Colon (tissue), 2 donors: Measurements from ENCODE around the gene PKIB.
"Not testable (repeated sequence)": the region's sequence is repeated elsewhere in the genome, so short reads cannot be mapped to it uniquely, and the experiment has no call there.

ENCODE experiments used
- FAIRE-seq: peaks from 2 replicates; lab custom pipeline; 2012; peaks lifted over from hg19 to GRCh38; lab: Jason Lieb, UNC
- donor health status: control.
- donor health status: control.

Gene PKIB

DNA sequence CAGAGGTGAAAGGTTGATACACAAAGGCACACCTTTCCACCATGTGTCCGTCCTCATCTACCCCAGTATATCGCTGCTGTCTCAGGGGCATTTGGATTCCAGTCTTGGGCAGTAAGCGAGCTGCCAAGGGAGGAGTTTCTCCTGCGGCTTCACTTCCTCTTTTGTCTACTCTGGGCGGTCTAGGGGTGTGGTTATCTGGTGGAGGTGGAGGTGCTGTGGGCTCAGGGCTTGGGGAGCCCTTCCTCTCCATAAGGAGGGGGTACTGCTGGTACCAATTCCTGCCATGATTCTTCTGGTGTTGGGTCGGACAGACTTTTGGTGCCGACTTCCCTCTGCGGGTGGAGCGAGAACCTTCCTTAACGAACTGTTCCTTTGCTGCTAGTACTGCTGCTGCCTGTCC lies 137.4 kb downstream of the PKIB start:
- no peak for FAIRE-seq

DNA sequence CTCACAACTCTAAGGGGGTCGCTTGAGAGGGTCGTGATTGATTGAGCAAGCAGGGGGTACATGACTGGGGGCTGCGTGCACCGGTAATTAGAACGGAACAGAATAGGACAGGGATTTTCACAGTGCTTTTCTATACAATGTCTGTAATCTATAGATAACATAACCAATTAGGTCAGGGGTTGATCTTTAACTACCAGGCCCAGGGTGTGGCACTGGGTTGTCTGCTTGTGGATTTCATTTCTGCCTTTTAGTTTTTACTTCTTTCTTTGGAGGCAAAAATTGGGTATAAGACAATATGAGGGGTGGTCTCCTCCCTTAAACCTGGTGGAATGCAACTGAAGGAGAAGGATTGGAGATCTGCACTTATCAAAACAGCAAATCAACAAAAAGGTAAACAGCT lies 138.7 kb downstream of the PKIB start:
- not testable (repeated sequence) for FAIRE-seq

DNA sequence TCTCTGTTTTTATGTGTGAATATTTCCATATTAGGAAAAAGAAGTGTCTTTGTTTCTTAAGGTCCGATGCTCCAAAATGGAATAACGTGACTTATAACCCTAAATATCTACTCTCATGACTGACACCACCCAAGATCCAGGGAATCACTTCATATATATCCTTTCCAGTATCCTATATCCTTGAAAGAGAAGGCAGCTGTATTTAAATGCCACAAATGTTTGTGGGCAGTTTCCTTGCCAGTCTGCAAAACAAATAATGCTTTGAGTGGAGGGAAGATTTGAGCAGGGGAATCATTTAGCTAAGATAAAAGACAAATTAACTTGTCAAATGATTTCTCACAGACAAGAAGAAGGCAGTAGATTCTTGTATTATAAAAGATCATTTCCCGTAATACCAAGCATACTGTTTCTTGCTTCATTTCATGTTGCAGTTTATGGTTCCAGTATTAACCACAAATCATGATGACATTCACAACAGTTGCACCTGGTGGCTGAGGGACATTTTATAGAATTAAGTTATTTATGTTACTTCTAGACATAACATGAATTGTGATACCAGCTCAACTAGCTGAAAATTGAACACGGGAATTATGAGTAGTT lies 139.3 kb downstream of the PKIB start:
- no peak for FAIRE-seq

DNA sequence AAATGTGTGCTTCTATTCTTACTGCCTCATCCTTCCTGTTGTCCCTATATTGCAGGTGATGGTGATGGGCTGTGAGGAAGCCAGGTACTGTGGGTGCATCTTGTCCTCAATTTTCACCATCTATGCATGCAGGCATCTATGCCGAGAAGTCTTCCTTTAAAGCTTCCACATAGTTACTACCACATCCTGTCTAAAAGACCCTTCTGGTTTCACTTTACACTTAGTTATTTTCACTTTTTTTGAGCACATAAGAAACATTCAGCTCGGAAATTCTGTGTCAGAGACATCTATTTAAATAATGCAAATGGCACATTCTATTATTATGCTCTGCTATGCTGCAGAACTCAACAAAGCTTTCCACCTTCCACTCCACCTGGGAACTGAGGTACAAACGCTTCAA lies 141.1 kb downstream of the PKIB start:
- FAIRE-seq = no peak

DNA sequence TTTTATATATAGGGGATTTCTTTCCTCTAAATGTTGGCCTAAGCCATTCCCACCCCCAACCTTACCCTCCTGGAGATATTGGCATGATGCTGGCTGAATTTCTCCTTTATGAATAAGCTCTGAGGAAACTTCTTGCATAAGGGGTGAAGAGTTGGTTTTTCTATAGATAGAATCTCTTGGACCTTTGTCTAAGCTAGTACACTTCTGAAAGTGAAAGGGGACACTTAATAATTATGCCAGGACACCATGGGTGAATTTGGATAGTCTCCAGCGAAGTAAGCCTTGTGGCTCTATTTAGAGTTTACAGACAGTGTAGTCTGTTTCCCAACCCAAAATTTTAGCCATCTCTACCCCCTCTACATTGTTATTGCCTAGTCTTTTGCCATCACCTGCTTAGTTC lies 142.3 kb downstream of the PKIB start:
- FAIRE-seq = no peak

DNA sequence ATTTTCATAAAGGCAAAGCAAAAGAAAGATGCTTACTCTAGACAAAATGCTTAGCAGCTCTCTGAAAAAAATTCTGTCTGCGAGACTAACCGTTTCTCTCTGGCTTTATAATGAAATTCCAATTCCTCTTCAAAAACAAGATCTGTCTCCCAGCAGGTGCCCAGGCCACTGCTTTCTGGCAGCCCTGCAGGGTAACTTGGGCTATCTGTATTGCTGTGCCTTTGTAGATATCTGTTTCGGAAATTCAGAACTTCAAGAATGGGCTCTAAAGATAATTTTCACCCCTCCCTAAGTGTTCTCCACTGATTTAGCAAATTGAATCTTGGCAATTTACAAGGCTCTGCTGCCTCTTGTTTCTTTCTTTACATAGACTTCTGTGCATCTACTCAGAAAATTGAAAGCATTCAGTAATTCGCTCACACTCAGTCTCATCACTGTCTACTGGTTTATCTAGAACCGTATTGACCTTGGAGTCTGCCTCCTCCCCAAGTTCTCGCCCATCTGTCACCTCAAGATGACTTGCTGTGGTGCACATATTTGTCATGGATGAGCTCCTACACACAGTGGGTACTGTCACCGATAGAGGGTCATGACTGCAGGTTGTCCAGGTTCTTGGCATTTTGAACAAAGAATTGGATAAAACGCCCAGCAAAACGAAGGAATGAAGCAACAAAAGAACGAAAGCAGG lies 142.9 kb downstream of the PKIB start:
- no peak for FAIRE-seq

DNA sequence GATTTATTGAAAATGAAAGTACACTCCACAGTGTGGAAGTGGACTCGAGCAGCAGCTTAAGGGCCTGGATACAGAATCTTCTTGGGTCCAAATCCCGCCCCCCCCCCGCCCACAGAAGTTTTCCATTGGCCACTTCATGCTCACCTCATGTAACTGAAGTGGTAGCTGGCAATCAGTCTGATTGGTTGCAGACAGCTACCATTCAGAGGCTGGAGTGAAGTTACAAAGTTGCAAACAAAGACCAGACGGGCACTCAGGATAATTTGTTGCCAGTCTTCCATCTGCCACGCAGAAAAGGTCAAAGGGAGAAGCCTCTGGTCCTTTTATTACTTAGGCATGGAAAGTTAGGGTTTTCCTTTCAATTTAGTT lies 143.5 kb downstream of the PKIB start:
- FAIRE-seq = no peak

DNA sequence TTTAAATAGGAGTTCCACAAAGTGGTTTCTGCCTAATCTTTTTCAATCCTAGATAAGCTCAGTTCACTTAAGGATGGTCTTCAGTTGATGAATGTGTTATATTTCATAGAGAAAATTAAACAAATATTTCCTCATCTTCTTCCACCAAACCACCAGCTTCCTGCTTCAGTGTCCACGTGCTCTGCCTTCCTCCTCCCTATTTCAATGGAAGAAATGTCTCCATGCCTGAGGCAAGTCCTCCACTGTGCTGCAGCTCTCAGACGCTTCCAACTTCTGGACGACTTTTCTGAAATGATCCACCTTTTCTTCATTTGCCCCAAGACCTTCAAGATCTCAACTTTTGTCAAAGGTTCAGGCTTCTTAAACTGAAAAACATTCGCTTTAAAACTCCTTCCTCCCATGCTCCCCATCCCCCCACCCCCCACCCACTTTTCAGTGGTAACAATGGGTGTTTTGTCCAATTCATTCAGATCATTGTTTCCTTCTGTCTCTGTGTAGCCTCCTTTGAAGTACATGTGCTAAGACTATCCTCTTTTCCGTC lies 144.1 kb downstream of the PKIB start:
- no peak for FAIRE-seq

DNA sequence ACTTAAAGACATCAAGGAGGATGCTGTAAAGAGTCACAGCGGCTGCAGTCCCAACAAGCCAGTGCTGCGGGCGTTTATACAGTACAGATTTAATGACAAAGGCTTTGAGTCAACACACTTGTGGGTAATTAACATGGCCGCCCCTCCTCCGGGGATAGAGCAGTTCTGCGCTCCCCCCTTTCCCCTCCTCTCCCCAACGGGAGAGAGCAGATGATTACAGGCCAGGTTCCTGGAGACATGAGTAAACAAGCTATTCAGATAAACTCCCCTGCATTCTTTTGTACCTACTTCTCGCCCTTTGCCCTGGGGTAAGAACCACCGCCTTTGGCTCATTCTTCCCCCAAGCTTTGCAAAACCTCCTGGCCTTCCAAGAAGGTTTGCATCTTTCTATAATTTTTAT lies 145.7 kb downstream of the PKIB start:
- FAIRE-seq = no peak

DNA sequence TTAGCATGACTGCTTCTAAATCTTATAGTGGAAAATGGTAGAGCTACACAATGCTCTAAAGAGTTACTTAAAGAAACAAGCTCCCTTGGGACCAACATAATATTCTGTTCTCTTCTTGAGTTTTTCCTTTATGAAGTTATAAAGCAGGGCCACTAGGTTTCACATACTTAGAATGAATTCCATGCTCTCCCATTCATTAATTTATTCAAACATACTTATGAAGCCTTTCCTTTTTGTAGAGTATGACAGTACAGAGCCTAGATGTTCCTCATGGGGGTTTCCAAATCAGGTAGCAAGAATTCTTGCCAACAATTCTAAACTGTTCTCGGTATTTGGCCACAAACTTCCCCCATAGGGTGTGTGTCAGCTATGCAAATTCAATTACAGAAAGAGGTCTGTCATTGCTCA lies 148.7 kb downstream of the PKIB start:
- FAIRE-seq = no peak

DNA sequence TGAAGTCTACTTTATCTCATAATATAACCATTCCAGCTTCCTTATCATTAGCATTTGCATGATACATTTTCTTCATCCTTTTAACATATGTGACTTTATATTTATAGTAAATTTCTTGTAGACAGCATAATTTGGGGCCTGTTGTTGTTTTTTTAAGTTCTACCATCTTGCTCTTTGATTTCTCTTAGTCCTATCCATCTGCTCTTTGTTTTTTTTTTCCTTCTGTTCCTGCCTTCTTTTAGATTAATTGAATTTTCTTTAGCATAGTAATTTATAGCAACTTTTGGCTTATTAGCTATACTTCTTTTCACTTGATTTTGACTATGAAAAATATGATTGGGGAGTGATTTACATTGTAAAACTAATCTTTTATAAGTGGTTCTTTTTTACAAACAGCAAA lies 150.1 kb downstream of the PKIB start:
- FAIRE-seq = no peak

DNA sequence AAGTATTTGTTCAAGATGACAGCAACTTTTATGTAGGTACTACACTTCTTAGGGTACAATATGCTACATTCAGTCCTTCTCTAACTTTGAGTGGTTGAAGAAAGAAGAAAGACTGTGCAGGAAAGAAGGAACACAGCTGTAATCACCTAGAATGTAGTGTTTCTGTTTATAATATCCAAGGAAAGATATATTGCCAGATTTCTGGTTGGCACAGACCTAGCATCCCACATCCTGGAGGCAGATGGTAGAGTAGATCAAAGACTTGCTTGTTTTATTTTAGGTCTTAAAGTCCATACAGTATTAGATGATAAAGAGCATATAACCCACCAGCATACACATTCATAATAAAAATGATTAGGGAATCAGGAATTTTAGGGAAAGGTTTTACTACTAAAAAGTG lies 156.1 kb downstream of the PKIB start:
- no peak for FAIRE-seq

DNA sequence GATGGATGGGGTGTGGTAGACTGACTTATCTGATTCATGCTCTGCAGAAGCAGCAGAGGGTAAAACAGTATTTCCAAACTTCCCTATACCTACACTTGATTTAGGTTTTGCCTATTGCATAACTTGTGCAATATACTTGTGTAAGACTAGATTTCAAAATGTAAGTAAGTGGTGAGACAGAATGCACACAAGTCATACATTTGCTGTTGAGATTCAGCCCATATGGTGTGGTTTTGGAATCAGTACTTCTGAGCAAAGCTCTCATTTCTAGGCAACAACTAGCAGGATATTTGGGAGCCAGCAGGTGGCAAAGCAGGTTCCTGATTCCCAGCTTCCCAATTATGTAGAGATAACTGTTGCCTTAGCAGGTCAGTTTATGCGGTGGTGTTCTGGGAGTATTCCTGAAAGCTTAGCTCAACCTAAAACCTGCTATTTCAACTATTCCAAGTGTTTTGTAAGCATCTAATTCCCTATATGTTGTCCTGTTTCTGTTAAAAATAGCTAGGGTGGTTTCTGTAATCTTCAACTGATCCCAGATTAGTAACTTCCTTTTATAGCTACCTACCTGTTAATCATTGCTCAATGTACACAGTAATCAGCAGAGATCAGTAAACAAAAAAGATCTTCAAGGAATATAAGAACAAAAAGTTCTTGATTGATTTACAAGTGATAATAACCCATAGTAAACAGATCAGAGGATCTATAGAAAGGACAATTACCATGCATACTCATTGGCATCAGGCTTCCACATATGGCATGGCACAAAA lies 160.8 kb downstream of the PKIB start:
- FAIRE-seq = no peak

DNA sequence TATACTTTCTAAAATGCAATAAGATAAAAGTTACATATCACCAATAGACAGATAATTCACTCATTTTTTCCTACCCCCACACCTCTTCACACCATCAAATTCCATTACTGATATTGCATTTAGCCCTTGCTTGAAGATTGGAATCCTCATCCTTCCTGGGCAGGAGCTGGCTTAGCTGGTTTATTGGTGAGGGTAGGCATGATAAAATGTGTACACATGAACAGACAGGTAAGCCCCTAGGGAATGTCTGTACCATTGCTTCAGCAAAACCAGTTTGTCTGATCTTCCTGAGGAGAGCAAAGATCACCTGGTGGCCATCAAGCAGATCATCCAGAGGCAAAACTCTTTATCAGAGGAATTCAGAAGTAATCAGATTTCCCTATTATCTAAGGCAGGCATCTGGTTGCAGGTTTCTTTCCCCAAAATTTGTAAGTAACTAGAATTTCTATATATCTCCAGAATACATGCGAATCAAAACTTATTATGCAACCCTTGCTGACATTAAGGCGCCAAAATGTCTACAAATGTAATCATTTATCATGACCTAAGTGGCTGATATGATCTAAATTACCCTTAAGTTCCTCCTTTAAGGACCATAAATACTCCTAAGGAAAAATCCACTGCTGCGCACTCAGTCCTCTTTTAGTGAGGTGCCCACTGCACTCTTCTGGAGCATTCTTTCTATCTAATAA lies 162.7 kb downstream of the PKIB start:
- FAIRE-seq = no peak
